ENCODE data around the gene TSNAX. TPM values are rescaled to one million over a fixed set of nuclear protein-coding genes. Genes with fewer than 3 reads are reported as not detected.

The TSNAX gene
- total and polyA plus RNA-seq, 2 of the 8 experiments (the other 6 are each of a cell fraction or from before 2014, with no cell fraction given), result 7.7 to 34.0 TPM

DNA sequence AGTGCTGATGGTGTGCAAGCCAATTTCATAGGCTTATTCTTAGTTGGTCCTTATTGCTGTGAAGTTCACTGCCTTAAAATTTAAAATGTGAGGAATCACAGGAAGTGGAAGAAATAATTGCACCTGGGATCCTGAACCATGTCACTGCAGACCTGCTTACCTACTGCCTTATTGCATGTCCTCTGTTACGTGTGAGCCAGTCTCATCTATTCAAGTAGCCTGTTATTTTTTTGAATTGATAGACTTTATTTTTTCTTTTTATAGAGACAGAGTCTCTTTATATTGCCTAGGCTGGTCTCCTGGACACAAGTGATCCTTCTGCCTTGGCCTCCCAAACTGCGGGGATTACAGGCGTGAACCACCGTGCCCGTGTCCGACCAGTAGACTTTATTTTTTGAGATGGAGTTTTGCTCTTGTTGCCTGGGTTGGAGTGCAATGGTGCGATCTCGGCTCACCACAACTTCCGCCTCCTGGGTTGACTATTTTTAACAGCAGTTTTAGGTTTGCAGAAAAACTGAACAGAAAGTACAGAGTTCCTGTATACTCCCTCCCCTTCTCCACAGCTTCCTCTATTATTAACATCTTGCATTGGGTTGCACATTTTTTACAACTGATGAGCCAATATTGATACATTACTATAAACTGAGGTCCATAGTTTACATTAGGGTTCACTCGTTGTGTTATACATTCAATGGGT is 84.1 kb downstream of the TSNAX start:
- DNase-seq (ENCODE audit: low read depth in 1 of 2, low spot score in 2 of 2) (no peak), FAIRE-seq (no peak)
- Histone ChIP-seq H3K79me2 (ENCODE audit: control insufficient read depth in 1 of 2, insufficient read depth in 2 of 2, low read length in 2 of 2) (no peaks in the 10 kb centered on the region), H4K20me1 (replicated peaks in 1 of 2; ENCODE audit: control insufficient read depth in 1 of 2, insufficient read depth in 2 of 2, low read length in 2 of 2) (no peaks in the 10 kb centered on the region), H3K4me1 (replicated peaks in 1 of 4; ENCODE audit: control insufficient read depth in 3 of 4, insufficient read depth in 4 of 4, low read length in 3 of 4) (no peaks in the 10 kb centered on the region), H3K9ac (replicated peaks in 1 of 4; ENCODE audit: extremely low read depth in 1 of 4, low read depth in 3 of 4, low read length in 3 of 4) (no peak overlapping the region), H3K9me3 (ENCODE audit: insufficient read depth in 2 of 2, low read depth in 1 of 2, low read length in 1 of 2) (no peaks in the 10 kb centered on the region), H2BK120ac (replicated peaks; ENCODE audit: low read depth, low read length) (no peak overlapping the region), H3K4me3 (ENCODE audit: extremely low read depth in 1 of 4, insufficient read depth in 2 of 4, low read depth in 3 of 4, low read length in 4 of 4) (no peak overlapping the region), H3K4me2 (ENCODE audit: insufficient read depth in 1 of 2, low read depth in 2 of 2, low read length in 2 of 2) (no peak overlapping the region), H2BK20ac (ENCODE audit: low read length) (no peak overlapping the region), H3K23ac (ENCODE audit: insufficient read length) (no peak overlapping the region), H2BK15ac (ENCODE audit: low read length) (no peak overlapping the region), H3K56ac (replicated peaks; ENCODE audit: insufficient read length, low read depth, low read length) (no peak overlapping the region), H3K4ac (replicated peaks; ENCODE audit: insufficient read length, low read depth, low read length) (no peak overlapping the region), H3K36me3 (ENCODE audit: control insufficient read depth in 2 of 4, insufficient read depth in 4 of 4, low read length in 3 of 4) (no peaks in the 10 kb centered on the region), H3K14ac (ENCODE audit: insufficient read length) (no peak overlapping the region), H3K27ac (ENCODE audit: low read depth, low read length) (no peak overlapping the region), H2BK12ac (ENCODE audit: low read depth, low read length) (no peak overlapping the region), H4K8ac (ENCODE audit: extremely low read depth, insufficient read depth, low read length) (no peak overlapping the region), H2BK5ac (ENCODE audit: low read depth, low read length) (no peak overlapping the region), H2AK5ac (ENCODE audit: low read depth, low read length) (no peak overlapping the region), H4K5ac (ENCODE audit: insufficient read length, low read depth, low read length) (no peak overlapping the region), H4K91ac (replicated peaks; ENCODE audit: insufficient read length, low read length) (no peak overlapping the region), H3K79me1 (ENCODE audit: low read depth, low read length) (no peaks in the 10 kb centered on the region), H3K27me3 (replicated peaks in 1 of 4; ENCODE audit: control insufficient read depth in 3 of 4, extremely low read depth in 1 of 4, insufficient read depth in 3 of 4, low read length in 3 of 4) (no peaks in the 10 kb centered on the region; a peak in 1 of 7 replicates), H3K23me2 (ENCODE audit: low read depth, low read length) (no peaks in the 10 kb centered on the region), H2AFZ (ENCODE audit: low read length) (no peak overlapping the region), H3K18ac (ENCODE audit: extremely low read depth, low read length) (no peak overlapping the region)
- 86% methylated on average over 10 of the region's 10 CpGs; no CpG with 5 or more reads in 1 of the 2 experiments for WGBS, 2 experiments (ENCODE audit: extremely low coverage in 1 of 2, insufficient coverage in 1 of 2, insufficient read length in 1 of 2, insufficient replicate concordance in 2 of 2, low coverage in 1 of 2, low lambda C conversion rate in 2 of 2, missing lambda C conversion rate in 1 of 2)
- ChIA-PET CTCF (ENCODE audit: partially characterized antibody) (interaction anchor here (0.6 to 1.2 kb wide), 2 partner anchors 9 to 81 kb away, joined by 3 read pairs; no protein-coding TSS in a partner anchor), POLR2A (ENCODE audit: partially characterized antibody) (interaction anchor here (0.9 kb wide), 1 partner anchor 86 kb away, joined by 4 read pairs; no protein-coding TSS in a partner anchor)
- TF ChIP-seq, protein P1, sequence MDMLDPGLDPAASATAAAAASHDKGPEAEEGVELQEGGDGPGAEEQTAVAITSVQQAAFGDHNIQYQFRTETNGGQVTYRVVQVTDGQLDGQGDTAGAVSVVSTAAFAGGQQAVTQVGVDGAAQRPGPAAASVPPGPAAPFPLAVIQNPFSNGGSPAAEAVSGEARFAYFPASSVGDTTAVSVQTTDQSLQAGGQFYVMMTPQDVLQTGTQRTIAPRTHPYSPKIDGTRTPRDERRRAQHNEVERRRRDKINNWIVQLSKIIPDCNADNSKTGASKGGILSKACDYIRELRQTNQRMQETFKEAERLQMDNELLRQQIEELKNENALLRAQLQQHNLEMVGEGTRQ (IDR thresholded peaks at IDR 0.05; ENCODE audit: low read length), result no peak
